HG02571 (cell line): ENCODE measurements around the gene MFSD11.
"Not testable (repeated sequence)": the region's sequence is repeated elsewhere in the genome, so short reads cannot be mapped to it uniquely, and the experiment has no call there.

ENCODE experiments used
- ATAC-seq: cut with Tn5 transposase; IDR thresholded peaks from one replicate; pipeline ENCODE4 v1.9.1; 2021; ENCODE audit warnings: mild to moderate bottlenecking, moderate library complexity; ENCODE audit not compliant: unreplicated experiment

Gene MFSD11

DNA sequence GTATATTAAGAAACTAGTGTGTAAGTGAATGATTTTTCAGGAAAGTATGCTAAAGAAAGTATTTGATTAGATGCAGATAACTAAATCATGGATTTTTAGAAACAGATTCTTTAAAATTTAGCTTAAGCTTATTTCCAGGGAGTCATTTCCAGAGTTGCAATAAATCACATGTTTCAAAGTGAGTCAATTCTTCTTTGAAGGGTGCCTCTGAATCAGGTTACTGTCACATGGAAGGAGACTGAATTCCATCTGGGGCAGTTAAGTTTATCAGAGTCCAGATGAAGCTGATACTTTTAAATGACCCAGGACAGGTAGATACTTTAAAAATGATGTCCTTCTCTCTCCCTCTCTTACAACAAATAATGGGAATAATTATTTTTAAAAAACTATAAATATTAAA is 5.0 kb downstream of the MFSD11 start:
- no peak for ATAC-seq

DNA sequence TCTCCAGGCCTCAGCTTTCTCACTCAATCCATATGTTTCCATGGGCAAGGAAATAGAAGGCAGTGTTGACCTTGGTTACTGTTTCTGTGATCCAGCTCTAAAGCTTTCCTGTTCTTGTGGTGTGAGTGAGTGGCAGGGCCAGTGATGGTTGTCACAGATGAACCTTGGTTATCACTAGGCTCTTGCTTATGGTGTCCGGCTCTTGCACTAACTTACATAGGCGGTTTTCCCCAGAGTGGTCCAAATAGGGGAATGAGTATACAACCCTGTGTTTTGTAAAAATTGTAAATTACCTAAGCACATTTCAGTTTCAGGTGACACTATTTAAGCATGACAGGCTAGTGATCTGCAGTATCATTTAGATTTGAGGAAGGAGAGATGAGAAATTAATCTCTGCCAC is 6.8 kb downstream of the MFSD11 start:
- ATAC-seq = no peak

- not testable (repeated sequence) for ATAC-seq
These were observed 7.9 kb downstream of the MFSD11 start for GRCh38 chr17:76745785-76746184.

- no peak for ATAC-seq
These were observed 9.9 kb downstream of the MFSD11 start for GRCh38 chr17:76747716-76748363.

DNA sequence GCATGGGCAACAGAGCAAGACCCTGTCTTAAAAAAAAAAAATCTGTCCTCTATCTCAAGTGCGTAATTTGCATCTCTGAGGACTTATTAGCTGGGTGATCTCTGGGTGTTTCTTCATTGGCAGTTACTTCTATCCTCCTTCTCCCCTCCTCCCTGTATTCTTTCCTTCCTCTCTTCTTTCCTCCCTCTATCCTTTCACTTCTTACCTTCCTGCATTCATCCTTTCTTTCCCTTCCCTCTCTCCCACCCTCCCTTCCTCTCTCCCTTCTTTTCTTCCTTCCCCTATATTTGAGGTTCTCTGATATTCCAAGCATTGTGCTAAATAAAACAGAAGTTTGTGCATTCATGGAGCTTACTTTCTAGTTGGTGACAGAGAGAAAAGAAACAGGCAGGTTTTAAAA is 10.7 kb downstream of the MFSD11 start:
- no peak for ATAC-seq

DNA sequence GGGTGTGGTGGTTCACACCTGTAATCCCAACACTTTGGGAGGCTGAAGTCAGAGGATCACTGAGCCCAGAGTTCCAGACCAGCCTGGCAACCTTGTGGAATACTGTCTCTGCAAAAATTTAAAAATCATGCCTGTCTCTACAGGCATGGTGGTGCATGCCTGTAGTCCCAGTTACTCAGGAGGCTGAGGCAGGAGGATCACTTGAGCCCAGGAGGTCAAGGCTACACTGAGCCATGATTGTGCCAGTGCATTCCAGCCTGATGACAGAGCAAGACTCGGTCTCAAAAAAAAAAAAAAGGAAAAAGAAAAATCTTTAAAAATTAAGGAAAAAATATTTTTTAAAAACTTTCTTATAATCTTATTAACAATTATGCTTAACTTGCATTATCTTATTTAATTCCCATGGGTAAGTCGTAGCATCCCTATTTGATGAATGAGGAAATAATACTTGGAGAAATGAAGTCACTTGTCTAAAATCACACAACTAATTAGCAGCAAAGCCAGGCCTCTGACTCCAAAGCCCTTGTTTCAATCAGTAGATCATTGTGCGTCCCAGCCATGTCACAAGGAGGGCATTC is 13.6 kb downstream of the MFSD11 start:
- ATAC-seq = no peak

- no peak for ATAC-seq
These were observed 14.1 kb downstream of the MFSD11 start for GRCh38 chr17:76752006-76752405.

DNA sequence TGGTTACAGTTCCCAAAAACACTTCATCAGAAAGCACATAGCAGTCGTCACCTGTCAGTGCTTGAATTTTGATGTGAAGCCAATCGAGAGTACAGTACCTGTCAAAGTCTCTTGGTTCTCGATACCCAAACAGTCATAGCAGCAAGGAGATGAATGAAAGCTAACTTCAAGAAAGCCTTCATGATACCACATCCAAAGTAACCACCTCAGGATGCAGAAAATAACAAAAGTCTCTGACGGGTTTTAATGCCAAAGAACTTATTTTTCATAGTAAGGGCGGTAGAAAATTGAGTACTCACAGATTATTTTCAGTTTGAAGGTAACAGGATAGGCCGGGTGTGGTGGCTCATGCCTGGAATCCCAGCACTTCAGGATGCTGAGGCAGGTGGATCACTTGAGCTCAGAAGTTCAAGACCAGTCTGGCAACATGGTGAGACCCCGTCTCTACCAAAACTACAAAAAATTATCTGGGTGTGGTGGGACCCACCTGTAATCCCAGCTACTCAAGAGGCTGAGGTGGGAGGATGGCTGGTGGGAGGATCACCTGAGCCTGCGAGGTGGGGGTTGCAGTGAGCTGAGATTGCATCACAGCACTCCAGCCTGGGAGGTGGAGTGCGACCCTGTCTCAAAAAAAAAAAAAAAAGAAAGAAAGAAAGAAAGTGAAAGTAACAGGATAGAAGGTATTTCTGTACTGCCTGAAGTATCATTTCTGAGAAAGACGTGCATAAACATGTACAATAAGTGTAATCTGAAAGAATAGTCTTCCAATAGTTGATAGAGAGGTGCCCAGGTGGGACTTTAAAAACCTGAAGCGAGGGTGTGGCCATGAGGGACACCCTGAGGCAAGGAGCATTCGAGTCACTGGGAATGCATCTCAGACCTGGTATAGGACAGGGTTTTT is 15.4 kb downstream of the MFSD11 start:
- no peak for ATAC-seq

DNA sequence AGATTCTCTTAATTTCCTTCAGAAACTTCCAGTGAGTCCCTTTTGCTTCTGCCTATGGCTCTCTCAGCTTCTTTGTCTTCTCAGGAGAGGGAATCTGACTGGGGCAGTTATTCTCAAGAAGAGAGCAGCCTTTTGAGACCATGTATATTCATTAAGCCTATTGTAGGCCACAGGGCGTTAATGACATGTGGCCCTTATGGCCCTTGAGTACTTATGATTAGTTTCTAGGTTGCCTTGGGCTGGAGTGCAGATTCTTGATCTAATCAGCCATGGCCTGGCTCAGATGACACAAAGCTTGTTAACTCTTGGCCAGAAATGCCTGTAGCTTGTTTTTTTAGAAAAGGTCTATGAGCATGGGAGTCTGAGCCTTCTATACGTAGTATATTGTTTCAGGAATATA is 17.4 kb downstream of the MFSD11 start:
- no peak for ATAC-seq

DNA sequence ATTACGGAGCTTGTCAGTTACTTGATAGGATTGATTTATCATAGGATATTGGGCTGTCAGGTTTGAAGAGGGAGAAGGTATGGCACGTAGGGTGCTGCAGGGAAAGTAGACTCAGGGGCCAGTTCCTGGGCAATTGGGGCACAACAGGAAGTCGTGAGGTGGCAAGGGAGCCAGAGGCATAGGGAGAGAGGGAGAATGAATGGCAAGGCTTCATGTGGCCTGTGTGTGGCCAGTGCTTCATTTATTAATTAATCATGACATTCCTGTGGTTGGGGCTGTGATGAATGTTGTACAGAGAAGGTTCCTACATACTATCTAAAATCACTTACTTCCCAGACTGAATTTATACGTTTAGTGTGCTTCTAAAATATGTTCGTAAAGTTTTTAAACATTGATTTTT is 19.3 kb downstream of the MFSD11 start:
- ATAC-seq = no peak

DNA sequence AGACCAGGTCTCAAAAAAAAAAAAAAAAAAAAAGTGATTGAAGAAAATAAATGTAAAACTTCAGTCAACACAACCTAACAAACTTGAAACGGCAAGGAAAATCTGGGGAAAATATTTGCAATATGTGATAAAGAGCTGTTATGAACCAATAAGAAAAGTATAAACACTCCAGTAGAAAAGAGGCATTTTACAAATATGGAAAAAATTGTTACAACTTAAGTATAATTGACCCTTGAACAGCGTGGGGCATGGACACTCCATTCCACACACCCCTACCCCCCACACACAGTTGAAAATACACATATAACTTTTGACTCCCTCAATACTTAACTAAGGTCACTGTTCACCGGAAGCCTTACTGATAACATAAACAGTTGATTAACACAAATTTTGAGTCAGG is 20.7 kb downstream of the MFSD11 start:
- no peak for ATAC-seq

GRCh38 chr17:76772842-76773525 is 35.1 kb downstream of the MFSD11 start:
- no peak for ATAC-seq

- no peak for ATAC-seq
These were observed 37.2 kb downstream of the MFSD11 start for GRCh38 chr17:76775021-76775600.

DNA sequence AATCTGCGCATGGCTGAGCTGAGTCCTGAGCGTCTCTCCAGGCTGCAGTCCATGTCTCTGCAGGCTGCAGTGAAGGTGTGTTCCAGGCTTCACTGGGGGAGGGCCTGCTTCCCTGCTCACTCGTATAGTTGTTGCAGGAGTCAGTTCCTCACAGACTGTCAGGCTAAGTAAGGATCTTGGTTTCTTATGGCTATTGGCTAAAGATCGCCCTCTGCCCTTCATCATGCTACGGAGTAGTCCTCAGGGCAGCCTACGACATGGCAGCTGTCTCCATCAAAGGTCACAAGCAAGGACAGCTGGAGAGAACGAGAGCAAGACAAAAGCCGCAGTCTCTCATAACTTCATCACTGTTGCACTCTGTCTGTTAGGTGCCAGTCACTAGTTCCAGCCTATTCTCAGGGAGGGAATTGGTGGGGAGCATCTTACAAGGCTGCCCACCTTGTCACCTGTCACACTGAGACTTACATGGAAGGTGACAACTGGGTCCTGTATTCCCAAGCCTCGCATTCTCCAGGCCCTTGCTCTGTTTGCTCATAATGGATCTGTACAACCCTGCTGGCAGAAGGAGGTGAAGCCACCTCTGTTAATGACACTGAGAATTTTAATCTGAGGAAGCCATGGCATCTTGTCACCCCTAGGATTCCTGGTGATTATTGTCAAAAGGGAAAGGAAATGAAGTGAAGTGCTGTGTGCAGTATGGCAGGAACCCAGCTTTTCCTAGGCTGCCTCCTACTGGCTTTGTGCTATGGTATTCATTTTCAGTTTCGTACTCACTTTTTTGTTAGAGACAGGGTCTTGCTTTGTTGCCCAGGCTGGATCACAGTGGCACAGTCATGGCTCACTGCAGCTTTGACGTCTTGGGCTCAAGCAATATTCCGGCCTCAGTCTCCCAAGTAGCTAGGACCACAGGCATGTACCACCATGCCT is 43.4 kb downstream of the MFSD11 start:
- no peak for ATAC-seq

- ATAC-seq = no peak
These were observed 45.2 kb downstream of the MFSD11 start for GRCh38 chr17:76783146-76783545.

GRCh38 chr17:76784926-76785325 is 47.0 kb downstream of the MFSD11 start:
- no peak for ATAC-seq

DNA sequence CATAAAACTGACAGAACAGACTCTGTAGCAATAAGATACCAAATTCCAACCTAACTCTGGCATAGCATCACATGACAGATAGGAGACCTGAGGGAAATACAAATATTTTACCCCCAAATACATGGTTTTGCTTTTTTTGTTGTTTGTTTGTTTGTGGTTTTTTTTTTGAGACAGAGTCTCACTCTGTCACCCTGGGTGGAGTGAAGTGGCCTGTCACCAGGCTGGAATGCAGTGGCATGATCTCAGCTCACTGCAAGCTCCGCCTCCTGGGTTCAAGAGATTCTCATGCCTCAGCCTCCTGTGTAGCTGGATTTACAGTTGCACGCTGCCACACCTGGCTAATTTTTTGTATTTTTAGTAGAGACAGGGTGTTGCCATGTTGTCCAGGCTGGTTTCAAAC is 49.9 kb downstream of the MFSD11 start:
- not testable (repeated sequence) for ATAC-seq

- no peak for ATAC-seq
These were observed 51.4 kb downstream of the MFSD11 start for GRCh38 chr17:76789235-76789788.

- no peak for ATAC-seq
These were observed 53.4 kb downstream of the MFSD11 start for GRCh38 chr17:76791053-76791980.
